Stimulated activated naive CD8-positive, alpha-beta T cell treated with anti-CD3 and anti-CD28 coated beads, Interleukin-15, amount 100 ng/mL, for 72 hours (primary cell): ENCODE results near the gene ADRA2A.
A peak's percentile ranks its signal among the peaks of the same experiment; 100 is the strongest.

Source experiments
- ATAC-seq: fragments of 150-1000 bp; cut with Tn5 transposase; 2 replicates; pipeline ENCODE4 v1.10.0; 2021; ENCODE audit warnings: mild to moderate bottlenecking, moderate library complexity
- DNase-seq, 2 donors: peaks; one replicate each; pipeline ENCODE4 v3.0.0; 2021 to 2022
- H3K27ac Mint-ChIP-seq, 2 donors: one replicate each; pipeline ENCODE4 v1.8.0; 2022; ENCODE audit warnings: mild to moderate bottlenecking in 2 of 2, mixed read lengths in 2 of 2, moderate library complexity in 2 of 2
- H3K27me3 Mint-ChIP-seq: one replicate; pipeline ENCODE4 v1.8.0; 2022; ENCODE audit warnings: mixed read lengths
- H3K4me1 Mint-ChIP-seq: one replicate; pipeline ENCODE4 v1.8.0; 2022; ENCODE audit warnings: mild to moderate bottlenecking, mixed read lengths
- H3K4me3 Mint-ChIP-seq, 2 donors: one replicate each; pipeline ENCODE4 v1.8.0; 2022; ENCODE audit warnings: mild to moderate bottlenecking in 2 of 2, mixed read lengths in 2 of 2, moderate library complexity in 1 of 2
- H3K9me3 Mint-ChIP-seq, 2 donors: one replicate each; pipeline ENCODE4 v1.8.0; 2022; ENCODE audit warnings: mixed read lengths in 2 of 2

The ADRA2A gene

GRCh38 chr10:111079241-111079760, 2.5 kb downstream of the ADRA2A start:
- DNase-seq, result no peak
- Mint-ChIP-seq H3K9me3 (peaks cover 0 to 5% of the 10 kb centered on the region in 2 donors), H3K27ac (no peak overlapping the region), H3K4me1 (peaks cover 36% of the 10 kb centered on the region), H3K27me3 (peaks cover 69% of the 10 kb centered on the region), H3K4me3 (peak overlapping the region; percentile 47 to 57)
- ATAC-seq, result no peak

- peak overlapping the region; percentile 27 to 47 for H3K4me3 Mint-ChIP-seq
- DNase-seq (no peak), ATAC-seq (no peak)
- no peak overlapping the region for H3K27ac Mint-ChIP-seq
- H3K9me3 Mint-ChIP-seq, result peaks cover 4 to 5% of the 10 kb centered on the region in 2 donors
- peaks cover 65% of the 10 kb centered on the region for H3K27me3 Mint-ChIP-seq
- H3K4me1 Mint-ChIP-seq, result peaks cover 36% of the 10 kb centered on the region
These were observed 3.0 kb downstream of the ADRA2A start for GRCh38 chr10:111079781-111080180.

GRCh38 chr10:111080224-111080623, 3.4 kb downstream of the ADRA2A start:
- Mint-ChIP-seq H3K27me3 (peaks cover 62% of the 10 kb centered on the region), H3K9me3 (peaks cover 4 to 6% of the 10 kb centered on the region in 2 donors), H3K27ac (no peak overlapping the region), H3K4me1 (peaks cover 36% of the 10 kb centered on the region), H3K4me3 (no peak overlapping the region)
- ATAC-seq, result no peak
- no peak for DNase-seq

GRCh38 chr10:111081595-111081994, 4.8 kb downstream of the ADRA2A start:
- Mint-ChIP-seq H3K27me3 (peaks cover 53% of the 10 kb centered on the region), H3K4me3 (no peak overlapping the region), H3K9me3 (peaks cover 4 to 17% of the 10 kb centered on the region in 2 donors), H3K27ac (no peak overlapping the region), H3K4me1 (peaks cover 25% of the 10 kb centered on the region)
- DNase-seq, result no peak
- no peak for ATAC-seq

- Mint-ChIP-seq H3K9me3 (peaks cover 4 to 17% of the 10 kb centered on the region in 2 donors), H3K27me3 (peaks cover 46% of the 10 kb centered on the region), H3K4me3 (no peak overlapping the region), H3K27ac (no peak overlapping the region), H3K4me1 (peaks cover 18% of the 10 kb centered on the region)
- no peak for ATAC-seq
- DNase-seq, result no peak
These were observed 5.5 kb downstream of the ADRA2A start for GRCh38 chr10:111082102-111082975.

- H3K27me3 Mint-ChIP-seq, result peaks cover 35% of the 10 kb centered on the region
- peaks cover 7% of the 10 kb centered on the region for H3K4me1 Mint-ChIP-seq
- peaks cover 4 to 17% of the 10 kb centered on the region in 2 donors for H3K9me3 Mint-ChIP-seq
- ATAC-seq, result no peak
- no peak overlapping the region for H3K4me3 Mint-ChIP-seq
- H3K27ac Mint-ChIP-seq, result peak overlapping the region in 1 of 2 donors; percentile 20
- no peak for DNase-seq
These were observed 6.6 kb downstream of the ADRA2A start for GRCh38 chr10:111083222-111084095.

- H3K4me1 Mint-ChIP-seq, result peaks cover under 1% of the 10 kb centered on the region
- peaks cover 33% of the 10 kb centered on the region for H3K27me3 Mint-ChIP-seq
- no peak overlapping the region for H3K4me3 Mint-ChIP-seq
- no peak overlapping the region for H3K27ac Mint-ChIP-seq
- H3K9me3 Mint-ChIP-seq, result peaks cover 4 to 12% of the 10 kb centered on the region in 2 donors
- ATAC-seq, result no peak
- DNase-seq, result no peak
These were observed 7.8 kb downstream of the ADRA2A start for GRCh38 chr10:111084366-111085255.

- DNase-seq (no peak), ATAC-seq (no peak)
- H3K4me3 Mint-ChIP-seq, result no peak overlapping the region
- no peaks in the 10 kb centered on the region for H3K4me1 Mint-ChIP-seq
- H3K27me3 Mint-ChIP-seq, result peaks cover 24% of the 10 kb centered on the region
- peaks cover 4 to 12% of the 10 kb centered on the region in 2 donors for H3K9me3 Mint-ChIP-seq
- no peak overlapping the region for H3K27ac Mint-ChIP-seq
These were observed 9.0 kb downstream of the ADRA2A start for GRCh38 chr10:111085690-111086353.

GRCh38 chr10:111086574-111086973, 9.7 kb downstream of the ADRA2A start:
- no peak overlapping the region for H3K4me3 Mint-ChIP-seq
- H3K27me3 Mint-ChIP-seq, result peaks cover 19% of the 10 kb centered on the region
- peaks cover 4 to 12% of the 10 kb centered on the region in 2 donors for H3K9me3 Mint-ChIP-seq
- DNase-seq, result no peak
- ATAC-seq, result no peak
- no peaks in the 10 kb centered on the region for H3K4me1 Mint-ChIP-seq
- H3K27ac Mint-ChIP-seq, result no peak overlapping the region

GRCh38 chr10:111087331-111087756, 10.5 kb downstream of the ADRA2A start:
- Mint-ChIP-seq H3K9me3 (peaks cover 4 to 12% of the 10 kb centered on the region in 2 donors), H3K4me1 (no peaks in the 10 kb centered on the region), H3K4me3 (no peak overlapping the region), H3K27me3 (peaks cover 23% of the 10 kb centered on the region), H3K27ac (no peak overlapping the region)
- DNase-seq (no peak), ATAC-seq (no peak)

GRCh38 chr10:111087968-111088505, 11.2 kb downstream of the ADRA2A start:
- Mint-ChIP-seq H3K27me3 (peaks cover 27% of the 10 kb centered on the region), H3K4me3 (no peak overlapping the region), H3K27ac (no peak overlapping the region), H3K4me1 (no peaks in the 10 kb centered on the region), H3K9me3 (peaks cover 4 to 12% of the 10 kb centered on the region in 2 donors)
- no peak for DNase-seq
- no peak for ATAC-seq

GRCh38 chr10:111089293-111089692, 12.5 kb downstream of the ADRA2A start:
- peaks cover 32% of the 10 kb centered on the region for H3K27me3 Mint-ChIP-seq
- ATAC-seq (no peak), DNase-seq (no peak)
- peaks cover 4 to 12% of the 10 kb centered on the region in 2 donors for H3K9me3 Mint-ChIP-seq
- H3K4me1 Mint-ChIP-seq, result no peaks in the 10 kb centered on the region
- H3K27ac Mint-ChIP-seq, result no peak overlapping the region
- H3K4me3 Mint-ChIP-seq, result no peak overlapping the region

GRCh38 chr10:111091833-111092232, 15.0 kb downstream of the ADRA2A start:
- peaks cover 31% of the 10 kb centered on the region for H3K27me3 Mint-ChIP-seq
- no peaks in the 10 kb centered on the region for H3K9me3 Mint-ChIP-seq
- H3K27ac Mint-ChIP-seq, result no peak overlapping the region
- no peaks in the 10 kb centered on the region for H3K4me1 Mint-ChIP-seq
- ATAC-seq (no peak), DNase-seq (no peak)
- H3K4me3 Mint-ChIP-seq, result no peak overlapping the region

GRCh38 chr10:111093741-111094380, 17.0 kb downstream of the ADRA2A start:
- Mint-ChIP-seq H3K27me3 (peaks cover 28% of the 10 kb centered on the region), H3K27ac (no peak overlapping the region), H3K9me3 (no peaks in the 10 kb centered on the region), H3K4me1 (no peaks in the 10 kb centered on the region), H3K4me3 (no peak overlapping the region)
- DNase-seq (no peak), ATAC-seq (peak; percentile 71)
